Heart right ventricle (tissue), 16 donors: Measurements from ENCODE around the gene TXNDC11. TPM values are rescaled to one million over a fixed set of nuclear protein-coding genes. Genes with fewer than 3 reads are reported as not detected.
A peak's percentile ranks its signal among the peaks of the same experiment; 100 is the strongest.

Experiments used
- ATAC-seq, 8 donors: fragments of 200-7000 bp; cut with Tn5 transposase; one replicate each; pipeline ENCODE4 v1.9.1; 2020; ENCODE audit warnings: mild to moderate bottlenecking in 8 of 8, moderate library complexity in 8 of 8, moderate number of reproducible peaks in 1 of 8
- DNase-seq, 2 donors: peaks; one replicate each; pipeline ENCODE4 v3.0.0-alpha.2; 2020
- H3K27ac ChIP-seq, 10 donors: fragments of 200-600 bp; sonication (generic) in 2 of 10; one replicate each; pipeline versions ENCODE4 v1.5.0 to v1.8.0; 2020 to 2022; ENCODE audit warnings: mild to moderate bottlenecking in 3 of 10
- H3K27me3 ChIP-seq, 7 donors: fragments of 200-600 bp; one replicate each; pipeline ENCODE4 v1.8.0; 2021 to 2022; ENCODE audit warnings: mild to moderate bottlenecking in 2 of 7
- H3K36me3 ChIP-seq, 9 donors: fragments of 200-600 bp; sonication (generic) in 1 of 9; one replicate each; pipeline versions ENCODE4 v1.5.0 to v1.8.0; 2020 to 2022; ENCODE audit warnings: mild to moderate bottlenecking in 2 of 9
- H3K4me1 ChIP-seq, 9 donors: fragments of 200-600 bp; sonication (generic) in 1 of 9; one replicate each; pipeline versions ENCODE4 v1.5.0 to v1.8.0; 2020 to 2022; ENCODE audit warnings: mild to moderate bottlenecking in 4 of 9
- H3K4me3 ChIP-seq, 10 donors: fragments of 200-600 bp; sonication (generic) in 2 of 10; one replicate each; pipeline versions ENCODE4 v1.5.0 to v1.8.0; 2020 to 2022; ENCODE audit warnings: mild to moderate bottlenecking in 7 of 10, moderate library complexity in 2 of 10
- H3K9me3 ChIP-seq, 11 donors: fragments of 200-600 bp in 10 of 11; sonication (generic) in 2 of 11; one replicate each; pipeline versions ENCODE4 v1.5.0 to v1.8.0; 2013 to 2022; ENCODE audit warnings: mild to moderate bottlenecking in 2 of 11, control low read depth in 1 of 11, moderate library complexity in 1 of 11
- WGBS, 2 donors: extraction: QIAGEN DNeasy Blood & Tissue Kit; methylation state at CpG; one replicate each; pipeline ENCODE4 v1.1.7; 2013; ENCODE audit warnings: inconsistent platforms in 1 of 2; 5-methylcytosine and 5-hydroxymethylcytosine counted together
- intact Hi-C, 10 donors: fragments of 100-400 bp; cut with DNase I; formaldehyde crosslinking; loops; one replicate each; pipeline versions ENCODE4 v1.11.1 to v1.14.2; 2022
- polyA plus RNA-seq, 2 donors: library from polyadenylated mRNA; stranded (reverse); fragments of 200-250 nt; gene quantifications; one replicate each; pipeline ENCODE4 v1.2.3, GENCODE V29; 2013
- total RNA-seq, 10 donors: library from RNA; stranded (reverse); fragmentation: NEBNext Ultra II Directional in 3 of 10; extraction: Animal tissue kit (Norgen Biotek cat#: 25700) in 3 of 10; gene quantifications; one replicate each; pipeline versions ENCODE4 v1.2.1 to v1.2.4, GENCODE V29; 2021 to 2023
- TF ChIP-seq, protein P1 (sequence below), 9 donors: fragments of 200-600 bp; sonication (generic) in 2 of 9; IDR thresholded peaks; one replicate each; pipeline versions ENCODE4 v1.5.0 to v1.8.0; 2021 to 2022; ENCODE audit warnings: antibody characterized with exemption in 9 of 9, mild to moderate bottlenecking in 5 of 9, moderate library complexity in 1 of 9
- donor health status: Arrhythmogenic right ventricular cardiomyopathy.
- donor health status: ischemic (EF 13 %, LVEDD 7.1; RV severe dilation, severe dysfunction).
- donor health status: healthy with polysubstance abuse.
- donor health status: DM: no; HTN: yes; CAD: no.
- donor health status: DM: no; HTN: no; CAD: no.
- donor health status: ischemic (EF 25% LVEDD 6.9; RV normal size, moderate dysfunction).
- donor health status: ischemic (EF 25% LVEDD 5.7; RV mildly dilated, moderate dysfunction).
- donor health status: healthy.
- donor health status: DM: yes; HTN: yes; CAD: no.
- donor health status: Ischemic cardiomyopathy.
- donor health status: ischemic (EF 35%, LVEDD 5.7; RV mildly dilated, moderate dysfunction).
- donor health status: nonischemic (EF 11% LVEDD 7.7; RV severe dilation, severe dysfunction).
- donor health status: DM: yes; HTN: yes; CAD: no.
- donor health status: PGD.
- donor health status: ischemic (EF 29% LVEDD 5.4; RV normal size, mild dysfunction).
- donor health status: nonischemic (EF 23%, LVEDD 6.1; RV moderate dilation, normal function).

The TXNDC11 gene
- total and polyA plus RNA-seq, 12 donors = 16.8 to 46.7 (median 25.1) TPM

DNA sequence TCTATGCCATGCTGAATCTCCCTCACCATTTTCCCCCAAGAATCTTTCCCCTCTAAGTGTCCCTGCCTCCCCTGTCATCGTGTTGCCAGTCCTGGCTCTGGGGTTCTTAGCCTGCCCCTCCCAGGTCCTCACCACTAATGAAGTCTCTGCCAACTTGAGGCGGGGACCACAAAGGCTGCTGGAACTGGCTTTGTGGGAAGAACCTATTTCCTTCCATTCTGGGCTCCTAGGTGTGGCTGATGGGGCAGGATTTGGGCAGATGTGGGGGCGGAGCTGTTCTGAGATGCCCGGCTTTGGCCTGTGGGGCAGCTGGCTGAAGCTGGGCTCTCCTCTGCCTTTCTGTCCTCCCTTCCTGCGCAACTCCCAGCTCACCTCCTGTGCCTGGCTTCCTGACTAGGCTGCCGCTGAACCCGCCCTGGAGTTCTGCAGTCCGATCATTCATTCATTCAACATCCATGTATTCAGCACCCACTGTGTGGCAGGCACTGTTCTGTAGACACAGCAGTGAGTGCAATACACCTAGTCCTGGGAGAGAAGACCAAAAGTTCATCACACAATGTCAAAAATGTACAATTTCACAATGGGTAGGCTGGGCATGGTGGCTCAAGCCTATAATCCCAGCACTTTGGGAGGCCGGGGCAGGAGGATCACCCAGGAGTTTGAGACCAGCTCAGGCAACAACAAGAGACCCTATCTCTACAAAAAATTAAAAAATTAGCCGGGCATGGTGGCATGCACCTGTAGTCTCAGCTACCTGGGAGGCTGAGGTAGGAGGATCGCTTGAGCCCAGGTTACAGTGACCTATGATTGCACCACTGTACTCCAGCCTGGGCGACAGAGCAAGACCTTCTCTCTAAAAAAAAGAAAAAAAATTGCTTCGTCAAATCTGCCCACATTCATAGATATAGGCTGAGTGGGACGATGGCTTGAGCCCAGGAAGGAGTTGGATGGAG, 76.3 kb downstream of the TXNDC11 start:
- peaks cover 18 to 53% (median 41%) of the 10 kb centered on the region in 9 donors for H3K4me1 ChIP-seq
- H3K9me3 ChIP-seq = no peaks in the 10 kb centered on the region
- intact Hi-C loops = loop anchor here in 1 of 10 donors (10.0 kb wide), 1 partner anchor 48 kb away; no protein-coding TSS in a partner anchor
- H3K4me3 ChIP-seq = no peak overlapping the region
- H3K27ac ChIP-seq = no peak overlapping the region
- no peak for ATAC-seq
- DNase-seq = no peak
- H3K36me3 ChIP-seq = no peaks in the 10 kb centered on the region
- no peaks in the 10 kb centered on the region for H3K27me3 ChIP-seq
- TF ChIP-seq, protein P1, sequence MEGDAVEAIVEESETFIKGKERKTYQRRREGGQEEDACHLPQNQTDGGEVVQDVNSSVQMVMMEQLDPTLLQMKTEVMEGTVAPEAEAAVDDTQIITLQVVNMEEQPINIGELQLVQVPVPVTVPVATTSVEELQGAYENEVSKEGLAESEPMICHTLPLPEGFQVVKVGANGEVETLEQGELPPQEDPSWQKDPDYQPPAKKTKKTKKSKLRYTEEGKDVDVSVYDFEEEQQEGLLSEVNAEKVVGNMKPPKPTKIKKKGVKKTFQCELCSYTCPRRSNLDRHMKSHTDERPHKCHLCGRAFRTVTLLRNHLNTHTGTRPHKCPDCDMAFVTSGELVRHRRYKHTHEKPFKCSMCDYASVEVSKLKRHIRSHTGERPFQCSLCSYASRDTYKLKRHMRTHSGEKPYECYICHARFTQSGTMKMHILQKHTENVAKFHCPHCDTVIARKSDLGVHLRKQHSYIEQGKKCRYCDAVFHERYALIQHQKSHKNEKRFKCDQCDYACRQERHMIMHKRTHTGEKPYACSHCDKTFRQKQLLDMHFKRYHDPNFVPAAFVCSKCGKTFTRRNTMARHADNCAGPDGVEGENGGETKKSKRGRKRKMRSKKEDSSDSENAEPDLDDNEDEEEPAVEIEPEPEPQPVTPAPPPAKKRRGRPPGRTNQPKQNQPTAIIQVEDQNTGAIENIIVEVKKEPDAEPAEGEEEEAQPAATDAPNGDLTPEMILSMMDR (IDR thresholded peaks at IDR 0.05) = no peak
- 73 to 78% methylated on average over 14 of the region's 14 CpGs for WGBS, 2 donors

- H3K27ac ChIP-seq = peak overlapping the region in 4 of 10 donors; percentile 9 to 64 (median 34)
- peaks cover 8 to 41% (median 28%) of the 10 kb centered on the region in 9 donors for H3K4me1 ChIP-seq
- 30 to 38% methylated on average over 11 of the region's 11 CpGs for WGBS, 2 donors
- no peaks in the 10 kb centered on the region for H3K36me3 ChIP-seq
- no peaks in the 10 kb centered on the region for H3K27me3 ChIP-seq
- intact Hi-C loops = loop anchor here in 1 of 10 donors (10.0 kb wide), 1 partner anchor 50 kb away; no protein-coding TSS in a partner anchor
- TF ChIP-seq, protein P1 (IDR thresholded peaks at IDR 0.05) = no peak
- DNase-seq = no peak
- H3K9me3 ChIP-seq = no peaks in the 10 kb centered on the region
- ATAC-seq = no peak
- H3K4me3 ChIP-seq = peak overlapping the region in 1 of 10 donors; percentile 10
Measured at GRCh38 chr16:11665071-11665491, 77.6 kb downstream of the TXNDC11 start.

- TF ChIP-seq, protein P1 (IDR thresholded peaks at IDR 0.05) = no peak
- no peak overlapping the region for H3K27ac ChIP-seq
- H3K36me3 ChIP-seq = no peaks in the 10 kb centered on the region
- peaks cover 4 to 36% (median 19%) of the 10 kb centered on the region in 9 donors for H3K4me1 ChIP-seq
- WGBS, 2 donors = 90 to 93% methylated on average over 5 of the region's 5 CpGs
- intact Hi-C loops = loop anchor here in 1 of 10 donors (10.0 kb wide), 1 partner anchor 52 kb away; no protein-coding TSS in a partner anchor
- H3K4me3 ChIP-seq = no peak overlapping the region
- ATAC-seq (no peak), DNase-seq (no peak)
- H3K9me3 ChIP-seq = no peaks in the 10 kb centered on the region
- no peaks in the 10 kb centered on the region for H3K27me3 ChIP-seq
Measured at GRCh38 chr16:11662582-11662981, 80.1 kb downstream of the TXNDC11 start.

- H3K27ac ChIP-seq = no peak overlapping the region
- H3K4me1 ChIP-seq = peaks cover 3 to 27% (median 17%) of the 10 kb centered on the region in 9 donors
- WGBS, 2 donors = 82 to 92% methylated on average over 12 of the region's 12 CpGs
- TF ChIP-seq, protein P1 (IDR thresholded peaks at IDR 0.05) = no peak
- no peak for ATAC-seq
- no peak for DNase-seq
- no peak overlapping the region for H3K4me3 ChIP-seq
- intact Hi-C loops = loop anchor here in 1 of 10 donors (10.0 kb wide), 1 partner anchor 54 kb away; no protein-coding TSS in a partner anchor
- H3K9me3 ChIP-seq = no peaks in the 10 kb centered on the region
- no peaks in the 10 kb centered on the region for H3K36me3 ChIP-seq
- H3K27me3 ChIP-seq = no peaks in the 10 kb centered on the region
Measured at GRCh38 chr16:11660565-11660964, 82.1 kb downstream of the TXNDC11 start.
